HG03060 (cell line): ENCODE results near the gene USP31.

Experiments used
- ATAC-seq: cut with Tn5 transposase; IDR thresholded peaks from one replicate; pipeline ENCODE4 v1.9.1; 2021; ENCODE audit warnings: low read depth, moderate number of reproducible peaks; ENCODE audit not compliant: unreplicated experiment

The USP31 gene

GRCh38 chr16:23149267-23149992 lies at the start of gene USP31:
Gene USP31 (minus strand): TSS chr16:23149452. CDS start chr16:23149270, 182 bp downstream.
- ATAC-seq, result peak; percentile 71

- ATAC-seq, result no peak
These were observed 47.3 kb upstream of the USP31 start for GRCh38 chr16:23196539-23196938.

- no peak for ATAC-seq
These were observed 46.2 kb upstream of the USP31 start for GRCh38 chr16:23195366-23195978.

GRCh38 chr16:23194497-23195221 lies 45.4 kb upstream of the USP31 start:
- no peak for ATAC-seq

GRCh38 chr16:23188911-23189310 lies 39.7 kb upstream of the USP31 start:
- no peak for ATAC-seq

GRCh38 chr16:23187341-23187740 lies 38.1 kb upstream of the USP31 start:
- ATAC-seq, result no peak

GRCh38 chr16:23186171-23186570 lies 36.9 kb upstream of the USP31 start:
- no peak for ATAC-seq

- ATAC-seq, result no peak
These were observed 36.4 kb upstream of the USP31 start for GRCh38 chr16:23185656-23186055.

- ATAC-seq, result no peak
These were observed 34.3 kb upstream of the USP31 start for GRCh38 chr16:23183543-23183862.

- ATAC-seq, result no peak
These were observed 33.7 kb upstream of the USP31 start, which contains the start of gene SCNN1G for GRCh38 chr16:23182679-23183542. Gene SCNN1G (plus strand): TSS chr16:23182745. CDS start chr16:23186272, 3,527 bp downstream.

- ATAC-seq, result peak; percentile 68
These were observed 33.0 kb upstream of the USP31 start for GRCh38 chr16:23182206-23182678.

- no peak for ATAC-seq
These were observed 32.3 kb upstream of the USP31 start for GRCh38 chr16:23181506-23181905.

- ATAC-seq, result no peak
These were observed 26.4 kb upstream of the USP31 start for GRCh38 chr16:23175651-23176050.

- no peak for ATAC-seq
These were observed 25.4 kb upstream of the USP31 start for GRCh38 chr16:23174622-23175021.

- no peak for ATAC-seq
These were observed 23.7 kb upstream of the USP31 start for GRCh38 chr16:23172994-23173393.

- ATAC-seq, result no peak
These were observed 23.3 kb upstream of the USP31 start for GRCh38 chr16:23172583-23172982.

- no peak for ATAC-seq
These were observed 15.5 kb upstream of the USP31 start for GRCh38 chr16:23164736-23165135.

- no peak for ATAC-seq
These were observed 14.7 kb upstream of the USP31 start for GRCh38 chr16:23163921-23164320.

- ATAC-seq, result no peak
These were observed 11.3 kb upstream of the USP31 start for GRCh38 chr16:23160574-23160973.

- ATAC-seq, result no peak
These were observed 10.8 kb upstream of the USP31 start for GRCh38 chr16:23160082-23160481.

- ATAC-seq, result no peak
These were observed 8.9 kb upstream of the USP31 start for GRCh38 chr16:23158114-23158513.
